ENCODE data around the gene KCNC1.

GRCh38 chr11:17714356-17714854, 20.2 kb upstream of the KCNC1 start:
- TF ChIP-seq, protein P1, sequence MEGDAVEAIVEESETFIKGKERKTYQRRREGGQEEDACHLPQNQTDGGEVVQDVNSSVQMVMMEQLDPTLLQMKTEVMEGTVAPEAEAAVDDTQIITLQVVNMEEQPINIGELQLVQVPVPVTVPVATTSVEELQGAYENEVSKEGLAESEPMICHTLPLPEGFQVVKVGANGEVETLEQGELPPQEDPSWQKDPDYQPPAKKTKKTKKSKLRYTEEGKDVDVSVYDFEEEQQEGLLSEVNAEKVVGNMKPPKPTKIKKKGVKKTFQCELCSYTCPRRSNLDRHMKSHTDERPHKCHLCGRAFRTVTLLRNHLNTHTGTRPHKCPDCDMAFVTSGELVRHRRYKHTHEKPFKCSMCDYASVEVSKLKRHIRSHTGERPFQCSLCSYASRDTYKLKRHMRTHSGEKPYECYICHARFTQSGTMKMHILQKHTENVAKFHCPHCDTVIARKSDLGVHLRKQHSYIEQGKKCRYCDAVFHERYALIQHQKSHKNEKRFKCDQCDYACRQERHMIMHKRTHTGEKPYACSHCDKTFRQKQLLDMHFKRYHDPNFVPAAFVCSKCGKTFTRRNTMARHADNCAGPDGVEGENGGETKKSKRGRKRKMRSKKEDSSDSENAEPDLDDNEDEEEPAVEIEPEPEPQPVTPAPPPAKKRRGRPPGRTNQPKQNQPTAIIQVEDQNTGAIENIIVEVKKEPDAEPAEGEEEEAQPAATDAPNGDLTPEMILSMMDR (IDR thresholded peaks at IDR 0.05) = no peak
- TF ChIP-seq EP300 (IDR thresholded peaks at IDR 0.05) (no peak), POLR2A (IDR thresholded peaks at IDR 0.05) (no peak)
